GM23338 (cell line): ENCODE measurements around the gene FAF1.
A peak's percentile ranks its signal among the peaks of the same experiment; 100 is the strongest.

Experiments used
- CREB1 ChIP-seq: fragments of 250-450 bp; sonication (Bioruptor Pico); IDR thresholded peaks from 2 replicates; pipeline ENCODE4 v1.5.0; 2020; ENCODE audit warnings: low read depth, mild to moderate bottlenecking, moderate library complexity
- ETS1 ChIP-seq: IDR thresholded peaks from 2 replicates; pipeline ENCODE4 v1.6.1; 2016; ENCODE audit warnings: antibody characterized with exemption
- EZH2 ChIP-seq: fragments of 200-600 bp; sonication (generic); IDR thresholded peaks from one replicate; pipeline ENCODE4 v1.8.0; 2017; ENCODE audit warnings: antibody characterized with exemption, mild to moderate bottlenecking, low read depth; ENCODE audit not compliant: unreplicated experiment
- EZH2phosphoT487 ChIP-seq: fragments of 200-600 bp; sonication (generic); IDR thresholded peaks from one replicate; pipeline ENCODE4 v1.8.1; 2018; ENCODE audit warnings: antibody characterized with exemption; ENCODE audit not compliant: unreplicated experiment
- JUNB ChIP-seq: IDR thresholded peaks from one replicate; pipeline ENCODE4 v1.6.1; 2016; ENCODE audit warnings: antibody characterized with exemption; ENCODE audit not compliant: unreplicated experiment
- POLR2AphosphoS5 ChIP-seq: IDR thresholded peaks from 2 replicates; pipeline ENCODE4 v1.6.1; 2016; ENCODE audit warnings: antibody characterized with exemption, low read depth
- REST ChIP-seq: IDR thresholded peaks from one replicate; pipeline ENCODE4 v1.6.1; 2018; ENCODE audit warnings: antibody characterized with exemption; ENCODE audit not compliant: unreplicated experiment
- ZNF114 ChIP-seq: fragments of 250-450 bp; sonication (Bioruptor Pico); IDR thresholded peaks from 2 replicates; pipeline ENCODE4 v1.5.0; 2020; ENCODE audit warnings: mild to moderate bottlenecking, moderate library complexity
- ZNF331 ChIP-seq: fragments of 250-450 bp; sonication (Bioruptor Pico); IDR thresholded peaks from 2 replicates; pipeline ENCODE4 v1.5.0; 2020; ENCODE audit warnings: low read depth, mild to moderate bottlenecking, moderate library complexity
- TF ChIP-seq, protein P1 (sequence below), 2 experiments: fragments of 200-600 bp in 1 of 2; sonication (generic) in 1 of 2; conservative IDR thresholded peaks; 2 replicates each; pipeline versions ENCODE4 v1.5.1 to v1.6.1; 2016 to 2017; ENCODE audit warnings: antibody characterized with exemption in 2 of 2, low read depth in 2 of 2, mild to moderate bottlenecking in 2 of 2, moderate library complexity in 1 of 2

- TF ChIP-seq, protein P1, sequence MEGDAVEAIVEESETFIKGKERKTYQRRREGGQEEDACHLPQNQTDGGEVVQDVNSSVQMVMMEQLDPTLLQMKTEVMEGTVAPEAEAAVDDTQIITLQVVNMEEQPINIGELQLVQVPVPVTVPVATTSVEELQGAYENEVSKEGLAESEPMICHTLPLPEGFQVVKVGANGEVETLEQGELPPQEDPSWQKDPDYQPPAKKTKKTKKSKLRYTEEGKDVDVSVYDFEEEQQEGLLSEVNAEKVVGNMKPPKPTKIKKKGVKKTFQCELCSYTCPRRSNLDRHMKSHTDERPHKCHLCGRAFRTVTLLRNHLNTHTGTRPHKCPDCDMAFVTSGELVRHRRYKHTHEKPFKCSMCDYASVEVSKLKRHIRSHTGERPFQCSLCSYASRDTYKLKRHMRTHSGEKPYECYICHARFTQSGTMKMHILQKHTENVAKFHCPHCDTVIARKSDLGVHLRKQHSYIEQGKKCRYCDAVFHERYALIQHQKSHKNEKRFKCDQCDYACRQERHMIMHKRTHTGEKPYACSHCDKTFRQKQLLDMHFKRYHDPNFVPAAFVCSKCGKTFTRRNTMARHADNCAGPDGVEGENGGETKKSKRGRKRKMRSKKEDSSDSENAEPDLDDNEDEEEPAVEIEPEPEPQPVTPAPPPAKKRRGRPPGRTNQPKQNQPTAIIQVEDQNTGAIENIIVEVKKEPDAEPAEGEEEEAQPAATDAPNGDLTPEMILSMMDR (conservative IDR thresholded peaks at IDR 0.05; ENCODE audit: low read depth in 2 of 2) = no peak
- TF ChIP-seq EZH2 (peak; percentile 82), ETS1 (no peak), POLR2AphosphoS5 (no peak), ZNF114 (CRISPR knock-in tag) (no peak), REST (no peak), EZH2phosphoT487 (peak; percentile 73), JUNB (no peak), CREB1 (CRISPR knock-in tag) (no peak), ZNF331 (CRISPR knock-in tag) (no peak)
Measured at GRCh38 chr1:50427818-50428779, 532.0 kb downstream of the FAF1 start.
